ENCODE data around the gene CCDC137.

DNA sequence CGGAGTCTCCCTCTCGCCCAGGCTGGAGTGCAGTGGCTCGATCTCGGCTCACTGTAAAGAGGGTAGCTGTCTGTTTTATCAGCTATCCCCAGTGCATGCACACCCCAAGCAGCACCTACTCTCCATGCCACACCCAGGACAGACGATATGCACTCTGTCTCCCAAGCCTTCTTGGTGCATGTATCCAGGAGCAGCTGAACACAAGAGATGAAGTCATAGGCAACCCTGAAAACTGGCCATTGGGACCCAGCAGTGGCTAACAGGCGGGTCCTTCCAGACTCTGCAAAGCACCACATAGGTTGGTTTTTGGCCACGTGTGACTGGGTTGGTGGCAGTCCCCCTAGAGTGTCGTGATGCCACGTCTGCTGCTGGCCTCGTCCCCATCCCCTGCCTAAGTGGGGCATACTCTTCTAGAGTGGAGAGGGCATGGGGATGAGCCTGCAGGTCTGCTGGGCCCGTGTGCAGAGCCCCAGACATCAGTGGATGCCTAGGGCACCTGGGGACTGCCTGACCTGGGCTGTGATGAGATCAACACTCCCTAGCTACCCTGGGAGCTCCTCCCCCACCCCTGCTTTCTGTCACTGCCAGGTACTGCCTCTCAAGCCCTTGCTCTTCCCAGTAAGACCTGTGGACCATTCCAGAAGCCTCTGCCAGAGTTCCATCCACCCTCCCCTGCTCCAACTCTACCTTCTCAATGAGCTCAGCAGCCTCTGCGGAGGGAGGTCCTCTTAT, 19.5 kb upstream of the CCDC137 start:
- TF ChIP-seq CTCF (IDR thresholded peaks at IDR 0.05) (no peak), POLR2A (IDR thresholded peaks at IDR 0.05) (no peak)
